GM21381 (cell line): Measurements from ENCODE around the gene LAX1.
"Not testable (repeated sequence)": the region's sequence is repeated elsewhere in the genome, so short reads cannot be mapped to it uniquely, and the experiment has no call there.

Experiments used
- ATAC-seq: cut with Tn5 transposase; IDR thresholded peaks from one replicate; pipeline ENCODE4 v1.9.1; 2021; ENCODE audit warnings: mild to moderate bottlenecking, moderate library complexity; ENCODE audit not compliant: unreplicated experiment

The LAX1 gene

DNA sequence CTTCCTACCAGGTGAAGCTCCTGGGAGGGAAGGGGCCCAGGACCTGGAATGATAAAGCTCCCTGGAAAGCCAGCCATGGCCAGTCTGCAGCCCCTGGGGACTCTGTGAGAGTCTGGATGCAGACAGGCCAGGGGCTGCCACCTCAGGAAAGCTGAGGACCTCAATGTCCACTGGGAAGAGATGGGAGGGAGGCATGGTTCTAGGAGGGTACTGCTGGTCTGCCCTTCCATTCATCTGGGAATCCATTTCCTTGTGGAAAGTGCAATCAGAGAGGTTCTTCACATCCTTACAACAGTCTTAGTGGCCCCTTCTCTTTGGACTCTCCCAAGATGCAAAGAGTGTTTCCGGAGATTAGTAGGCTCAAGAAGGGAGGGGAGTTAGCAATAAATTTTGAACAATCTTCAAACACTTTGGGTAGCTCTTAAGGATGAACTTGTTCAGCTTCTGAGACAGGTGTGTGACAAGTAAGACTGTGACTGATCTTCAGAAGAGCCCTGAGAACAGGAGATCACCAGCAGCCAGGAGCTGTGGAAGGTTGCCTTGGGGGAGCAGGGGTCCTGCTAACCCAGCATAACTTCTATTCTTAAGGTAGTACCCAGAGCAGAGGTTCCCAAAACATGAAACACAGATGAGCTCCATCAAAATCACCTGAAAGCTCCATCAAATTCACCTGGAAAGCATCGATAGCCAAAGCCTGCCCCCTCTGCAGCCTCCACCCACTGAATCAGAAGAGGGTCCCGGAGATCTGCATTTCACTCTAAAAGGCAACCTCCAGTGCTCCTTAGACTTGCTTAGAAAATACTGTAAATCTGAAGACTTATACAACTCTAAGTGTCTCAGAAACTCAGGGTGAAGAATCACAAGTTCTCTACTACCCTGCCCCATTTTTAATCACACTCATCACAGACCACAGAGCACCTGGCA is 616 bp upstream of the LAX1 start:
- no peak for ATAC-seq

DNA sequence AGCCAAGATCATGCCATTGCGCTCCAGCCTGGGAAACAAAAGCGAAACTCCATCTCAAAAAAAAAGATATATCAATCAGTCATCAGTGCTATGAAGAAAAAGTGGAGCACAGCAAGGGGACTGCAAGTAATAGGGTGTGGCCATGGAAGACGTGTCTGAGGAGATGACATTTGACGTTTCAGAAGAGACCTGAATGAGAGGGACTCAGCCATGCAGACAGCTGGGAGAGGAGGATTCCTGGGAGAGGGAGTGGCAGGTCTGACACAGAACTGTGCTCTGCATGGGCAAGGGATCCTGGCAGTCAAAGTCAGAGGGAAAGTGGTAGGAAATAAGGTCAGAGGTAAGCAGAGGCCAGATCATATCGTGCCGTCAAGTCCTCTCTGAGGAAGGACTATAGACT is 3.3 kb downstream of the LAX1 start:
- no peak for ATAC-seq

DNA sequence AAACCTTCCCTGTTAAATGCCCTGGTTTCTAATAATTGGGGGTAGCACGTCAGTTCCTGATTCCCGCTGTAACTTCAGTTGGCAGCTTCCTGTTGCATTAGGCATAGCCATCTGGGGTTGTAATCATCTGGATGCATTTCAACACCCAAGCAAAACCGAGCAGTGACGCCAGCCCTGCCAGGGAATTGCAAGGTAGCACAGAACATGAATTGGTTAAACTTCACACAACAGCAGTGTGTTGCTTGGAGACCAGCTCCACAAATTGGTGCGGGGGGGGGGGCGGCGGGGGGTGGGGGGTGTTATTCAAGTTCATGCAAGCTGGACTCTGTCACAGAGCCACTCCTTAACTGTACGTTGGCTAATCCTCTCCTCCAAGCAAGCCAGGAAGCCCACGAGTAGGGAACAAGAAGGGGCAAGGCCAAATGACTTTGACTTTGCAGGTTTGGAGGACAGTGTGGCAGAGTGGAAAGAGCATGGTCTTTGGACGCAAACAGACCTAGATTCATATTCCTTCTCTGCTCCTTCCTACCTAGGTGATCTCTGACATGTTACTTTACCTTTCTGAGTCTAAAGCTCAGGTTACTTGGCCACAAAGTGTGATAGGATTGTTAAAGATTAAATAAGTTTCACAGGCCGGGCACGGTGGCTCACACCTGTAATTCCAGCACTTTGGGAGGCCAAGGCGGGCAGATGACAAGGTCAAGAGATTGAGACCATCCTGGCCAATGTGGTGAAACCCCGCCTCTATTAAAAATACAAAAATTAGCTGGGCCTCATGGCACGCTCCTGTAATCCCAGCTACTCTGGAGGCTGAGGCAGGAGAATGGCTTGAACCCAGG is 4.7 kb downstream of the LAX1 start:
- ATAC-seq: no peak

GRCh38 chr1:203771901-203772301 is 6.9 kb downstream of the LAX1 start:
- ATAC-seq: no peak

DNA sequence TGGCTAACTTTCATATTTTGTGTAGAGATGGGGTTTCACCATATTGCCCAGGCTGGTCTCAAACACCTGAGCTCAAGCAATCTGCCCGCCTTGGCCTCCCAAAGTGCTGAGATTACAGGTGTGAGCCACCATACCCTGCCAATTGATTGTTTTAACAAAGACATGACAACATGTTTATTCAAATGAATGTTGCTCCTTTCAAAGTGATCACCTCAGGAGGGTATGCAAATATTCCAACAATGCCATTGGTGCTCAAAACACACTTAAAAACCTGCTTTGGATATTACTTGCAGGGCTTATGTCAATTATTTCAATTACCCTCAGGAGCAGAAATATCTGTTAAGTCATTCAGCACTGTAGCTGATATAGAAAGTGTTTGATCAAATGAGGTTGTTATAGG is 7.9 kb downstream of the LAX1 start:
- no peak for ATAC-seq

GRCh38 chr1:203776636-203777035 is 11.7 kb downstream of the LAX1 start:
- no peak for ATAC-seq

GRCh38 chr1:203777596-203777995 is 12.6 kb downstream of the LAX1 start:
- no peak for ATAC-seq

DNA sequence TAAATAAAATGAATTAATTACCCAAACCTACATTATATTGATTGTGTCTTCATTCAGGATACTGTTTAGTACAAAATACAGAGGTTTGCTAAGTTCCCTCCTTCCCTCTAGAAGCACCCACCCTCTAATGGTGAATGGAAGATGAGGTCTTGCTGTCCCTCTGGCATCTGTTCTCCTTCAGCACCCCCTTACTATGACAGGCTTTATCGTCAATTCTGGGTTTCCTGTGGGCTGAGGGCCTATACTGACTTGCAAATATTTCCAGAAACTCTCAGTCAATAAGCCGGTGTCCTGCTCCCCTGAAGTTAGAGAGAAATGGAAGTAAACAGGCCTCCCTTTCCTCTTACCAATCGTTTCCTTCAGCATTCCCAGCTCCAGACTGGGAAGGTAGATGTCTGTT is 13.2 kb downstream of the LAX1 start:
- no peak for ATAC-seq

- no peak for ATAC-seq
Observed at GRCh38 chr1:203778789-203779188, 13.8 kb downstream of the LAX1 start.

DNA sequence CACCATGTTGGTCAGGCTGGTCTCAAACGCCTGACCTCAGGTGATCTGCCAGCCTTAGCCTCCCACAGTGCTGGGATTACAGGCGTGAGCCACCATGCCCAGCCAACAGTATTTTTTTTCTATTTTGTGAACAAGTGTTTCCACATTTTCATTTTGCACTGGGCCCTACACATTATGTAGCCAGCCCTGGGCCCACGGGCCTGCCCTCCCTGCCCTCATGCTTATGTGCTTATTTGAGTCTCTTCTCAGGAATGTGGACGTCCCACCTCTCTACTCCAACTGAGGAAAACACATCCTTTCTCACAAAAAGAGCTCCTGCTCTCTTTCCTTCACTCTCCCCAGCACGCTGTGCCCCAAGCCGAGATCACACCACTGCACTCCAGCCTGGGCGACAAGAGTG is 17.0 kb downstream of the LAX1 start:
- ATAC-seq: no peak

- ATAC-seq: no peak
Observed at GRCh38 chr1:203789966-203790365, 25.0 kb downstream of the LAX1 start.

DNA sequence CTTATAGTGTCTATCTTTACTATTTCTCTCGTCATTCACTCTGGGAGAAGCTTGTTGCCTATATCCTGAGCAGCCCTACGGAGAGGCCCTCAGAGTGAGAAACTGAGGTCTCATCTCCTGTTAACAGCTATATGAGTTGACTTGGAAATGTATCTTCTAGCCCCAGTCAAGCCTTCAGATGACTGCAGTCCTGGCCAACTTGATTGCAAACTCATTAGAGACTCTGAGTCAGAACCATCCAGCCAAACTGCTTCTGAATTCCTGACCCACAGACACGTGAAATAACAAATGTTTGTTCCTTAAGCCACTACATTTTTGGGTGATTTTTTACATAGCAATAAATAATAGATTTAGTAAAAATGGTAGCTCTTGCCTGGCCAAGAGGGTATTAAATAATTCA is 26.5 kb downstream of the LAX1 start:
- no peak for ATAC-seq

DNA sequence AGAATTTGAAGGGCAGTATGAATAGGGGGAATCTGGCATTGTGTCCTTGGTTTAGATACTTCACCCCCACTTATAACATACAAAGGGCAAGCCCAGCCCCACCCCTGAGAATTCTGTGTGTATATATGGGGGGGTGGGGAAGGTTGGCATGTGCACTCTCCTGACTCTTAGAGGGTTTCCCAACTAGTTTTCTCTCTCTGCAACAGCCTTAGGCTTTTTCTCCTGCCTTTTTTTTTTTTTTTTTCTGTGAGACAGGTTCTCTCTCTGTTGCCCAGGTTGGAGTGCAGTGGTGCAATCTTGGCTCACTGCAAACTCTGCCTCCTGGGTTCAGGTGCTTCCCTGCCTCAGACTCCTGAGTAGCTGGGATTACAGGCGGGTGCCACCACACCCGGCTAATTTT is 27.5 kb downstream of the LAX1 start:
- ATAC-seq: no peak

GRCh38 chr1:203793561-203793960 is 28.6 kb downstream of the LAX1 start:
- ATAC-seq: not testable (repeated sequence)

DNA sequence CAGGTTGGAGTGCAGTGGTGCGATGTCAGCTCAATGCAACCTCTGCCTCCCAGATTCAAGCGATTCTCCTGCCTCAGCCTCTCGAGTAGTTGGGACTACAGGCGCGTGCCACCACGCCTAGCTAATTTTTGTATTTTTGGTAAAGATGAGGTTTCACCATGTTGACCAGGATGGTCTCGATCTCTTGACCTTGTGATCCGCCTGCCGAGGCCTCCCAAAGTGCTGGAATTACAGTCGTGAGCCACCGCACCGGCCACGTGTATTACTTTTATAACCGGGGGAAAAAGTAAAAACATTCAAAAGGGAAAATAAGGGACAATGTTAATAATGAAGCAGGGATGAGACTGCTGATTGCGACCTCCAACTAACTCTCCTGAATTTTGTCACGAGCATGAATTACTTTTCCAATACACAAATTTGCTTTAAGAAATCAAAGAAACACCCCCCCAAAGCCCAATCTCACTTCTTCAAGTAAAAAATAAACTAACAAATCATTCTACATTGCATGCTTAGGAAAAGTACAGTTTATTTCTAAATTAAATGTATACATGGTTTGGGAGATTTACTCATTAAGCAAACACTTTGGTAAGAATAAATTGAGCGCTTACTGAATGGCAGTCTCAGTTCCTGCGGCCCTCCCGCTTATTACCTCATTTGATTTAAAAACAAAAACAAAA is 29.9 kb downstream of the LAX1 start:
- no peak for ATAC-seq

- ATAC-seq: peak; percentile 95
Observed at GRCh38 chr1:203795441-203796235, 30.7 kb downstream of the LAX1 start, which contains the start of the genes ZBED6 and ZC3H11A. ZBED6 (plus strand) TSS chr1:203795623; CDS start chr1:203797523, 1,900 bp downstream. ZC3H11A (plus strand) TSS chr1:203795623; CDS start chr1:203817071, 21,448 bp downstream.

DNA sequence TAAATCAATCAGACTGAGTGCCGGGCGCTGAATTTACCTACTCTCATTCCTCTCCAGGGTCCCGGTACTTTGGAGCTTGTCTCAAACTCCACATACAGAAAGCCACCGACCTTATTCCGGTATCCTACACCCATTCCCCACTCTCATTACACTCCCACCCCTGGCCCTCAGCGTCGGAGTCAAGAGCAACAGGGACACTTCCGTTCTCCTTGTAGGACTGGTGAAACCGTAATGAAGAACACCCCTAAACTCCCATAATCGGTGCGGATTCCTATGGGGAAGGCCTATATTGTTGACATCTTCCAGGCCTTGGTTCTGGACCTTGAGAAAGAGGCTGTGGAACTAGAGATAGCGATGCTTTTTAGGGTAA is 31.2 kb downstream of the LAX1 start:
- no peak for ATAC-seq

GRCh38 chr1:203797216-203797615 is 32.2 kb downstream of the LAX1 start:
- no peak for ATAC-seq

DNA sequence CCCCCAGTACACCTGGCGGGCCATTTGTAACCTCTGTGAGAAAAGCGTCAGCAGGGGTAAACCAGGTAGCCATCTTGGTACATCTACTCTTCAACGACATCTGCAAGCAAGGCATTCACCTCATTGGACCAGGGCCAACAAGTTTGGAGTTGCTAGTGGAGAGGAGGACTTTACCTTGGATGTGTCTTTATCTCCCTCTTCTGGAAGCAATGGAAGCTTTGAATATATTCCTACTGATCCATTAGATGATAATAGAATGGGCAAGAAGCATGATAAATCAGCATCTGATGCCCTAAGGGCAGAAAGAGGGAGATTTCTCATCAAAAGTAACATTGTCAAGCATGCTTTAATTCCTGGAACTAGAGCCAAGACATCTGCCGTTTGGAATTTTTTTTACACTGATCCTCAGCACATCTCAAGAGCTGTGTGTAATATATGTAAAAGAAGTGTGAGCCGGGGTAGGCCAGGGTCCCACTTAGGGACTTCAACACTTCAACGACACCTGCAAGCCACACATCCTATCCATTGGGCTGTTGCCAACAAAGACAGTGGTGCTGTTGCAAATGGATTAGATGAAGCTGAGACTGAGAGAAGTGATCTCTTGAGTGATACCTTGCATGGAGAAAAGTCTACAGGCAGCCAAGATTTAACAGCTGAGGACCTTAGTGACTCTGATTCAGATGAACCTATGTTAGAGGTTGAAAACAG is 33.1 kb downstream of the LAX1 start:
- ATAC-seq: no peak

GRCh38 chr1:203799157-203799556 is 34.2 kb downstream of the LAX1 start:
- no peak for ATAC-seq
